Activated CD8-positive, alpha-beta T cell treated with anti-CD3 and anti-CD28 coated beads for 36 hours (primary cell): ENCODE data around the gene QRICH2. TPM values are rescaled to one million over a fixed set of nuclear protein-coding genes. Genes with fewer than 3 reads are reported as not detected.
"Not testable (repeated sequence)": the region's sequence is repeated elsewhere in the genome, so short reads cannot be mapped to it uniquely, and the experiment has no call there.

ENCODE experiments used
- ATAC-seq: fragments of 200-7000 bp; cut with Tn5 transposase; one replicate; pipeline ENCODE4 v1.10.0; 2021; ENCODE audit warnings: mild to moderate bottlenecking, moderate library complexity
- CTCF ChIA-PET: fragments of 350-600 bp; sonication (Branson Sonifier 250); formaldehyde crosslinking; loops from one replicate; lab custom pipeline; 2021; ENCODE audit warnings: antibody characterized with exemption; lab: Charles Lee
- POLR2A ChIA-PET: fragments of 350-600 bp; sonication (Branson Sonifier 250); formaldehyde crosslinking; loops from one replicate; lab custom pipeline; 2021; ENCODE audit warnings: antibody characterized with exemption; lab: Charles Lee
- DNase-seq: peaks from one replicate; pipeline ENCODE4 v3.0.0-alpha.2; 2020
- H3K27ac Mint-ChIP-seq: one replicate; pipeline ENCODE4 v1.8.0; 2021; ENCODE audit warnings: mild to moderate bottlenecking, mixed read lengths
- H3K27me3 Mint-ChIP-seq: one replicate; pipeline ENCODE4 v1.8.0; 2021; ENCODE audit warnings: mixed read lengths
- H3K36me3 Mint-ChIP-seq: one replicate; pipeline ENCODE4 v1.8.0; 2021; ENCODE audit warnings: low read depth, mixed read lengths
- H3K4me1 Mint-ChIP-seq: one replicate; pipeline ENCODE4 v1.8.0; 2021; ENCODE audit warnings: low read depth, mixed read lengths
- H3K4me3 Mint-ChIP-seq: one replicate; pipeline ENCODE4 v1.8.0; 2021; ENCODE audit warnings: mild to moderate bottlenecking, moderate library complexity, mixed read lengths
- H3K9me3 Mint-ChIP-seq: one replicate; pipeline ENCODE4 v1.8.0; 2021; ENCODE audit warnings: mixed read lengths
- intact Hi-C: fragments of 100-400 bp; cut with micrococcal nuclease; formaldehyde crosslinking; loops from one replicate; pipeline ENCODE4 v1.10.0; 2022
- total RNA-seq, 2 experiments: library from RNA; stranded (reverse); gene quantifications; one replicate each; pipeline ENCODE4 v1.2.3, GENCODE V29; 2021
- TF ChIP-seq, protein P1 (sequence below): fragments of 200-600 bp; IDR thresholded peaks from one replicate; pipeline ENCODE4 v1.8.0; 2022; ENCODE audit warnings: antibody characterized with exemption, mild to moderate bottlenecking

Gene QRICH2
- total RNA-seq, 2 experiments from 2014 or later, result 0.49 to 0.52 TPM

DNA sequence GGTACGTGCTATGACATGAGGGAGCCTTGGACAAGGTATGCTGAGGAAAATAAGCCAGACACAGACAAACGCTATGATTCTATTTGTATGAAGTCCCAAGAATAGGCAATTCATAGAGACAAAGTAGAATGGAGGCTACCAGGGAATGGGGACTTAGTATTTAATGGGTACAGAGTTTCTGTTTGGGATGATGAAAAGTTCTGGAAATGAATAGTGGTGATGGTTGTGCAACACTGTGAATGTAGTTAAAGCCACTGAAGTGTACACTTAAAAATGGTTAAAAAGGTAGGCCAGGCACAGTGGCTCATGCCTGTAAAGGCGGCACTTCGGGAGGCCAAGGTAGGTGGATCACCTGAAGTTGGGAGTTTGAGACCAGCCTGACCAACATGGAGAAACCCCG lies 42.4 kb upstream of the QRICH2 start:
- ATAC-seq, result no peak
- no peaks in the 10 kb centered on the region for H3K27me3 Mint-ChIP-seq
- no peak for DNase-seq
- intact Hi-C loops, result no loop called here
- POLR2A ChIA-PET, result no interaction called here
- H3K36me3 Mint-ChIP-seq, result peaks cover 11% of the 10 kb centered on the region
- TF ChIP-seq, protein P1, sequence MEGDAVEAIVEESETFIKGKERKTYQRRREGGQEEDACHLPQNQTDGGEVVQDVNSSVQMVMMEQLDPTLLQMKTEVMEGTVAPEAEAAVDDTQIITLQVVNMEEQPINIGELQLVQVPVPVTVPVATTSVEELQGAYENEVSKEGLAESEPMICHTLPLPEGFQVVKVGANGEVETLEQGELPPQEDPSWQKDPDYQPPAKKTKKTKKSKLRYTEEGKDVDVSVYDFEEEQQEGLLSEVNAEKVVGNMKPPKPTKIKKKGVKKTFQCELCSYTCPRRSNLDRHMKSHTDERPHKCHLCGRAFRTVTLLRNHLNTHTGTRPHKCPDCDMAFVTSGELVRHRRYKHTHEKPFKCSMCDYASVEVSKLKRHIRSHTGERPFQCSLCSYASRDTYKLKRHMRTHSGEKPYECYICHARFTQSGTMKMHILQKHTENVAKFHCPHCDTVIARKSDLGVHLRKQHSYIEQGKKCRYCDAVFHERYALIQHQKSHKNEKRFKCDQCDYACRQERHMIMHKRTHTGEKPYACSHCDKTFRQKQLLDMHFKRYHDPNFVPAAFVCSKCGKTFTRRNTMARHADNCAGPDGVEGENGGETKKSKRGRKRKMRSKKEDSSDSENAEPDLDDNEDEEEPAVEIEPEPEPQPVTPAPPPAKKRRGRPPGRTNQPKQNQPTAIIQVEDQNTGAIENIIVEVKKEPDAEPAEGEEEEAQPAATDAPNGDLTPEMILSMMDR, result no peak
- CTCF ChIA-PET, result interaction anchor here (1.0 kb wide), 1 partner anchor 34 kb away, joined by 5 read pairs; the partner anchor contains the start of gene SPHK1
- H3K4me3 Mint-ChIP-seq, result no peak overlapping the region
- H3K27ac Mint-ChIP-seq, result no peak overlapping the region
- H3K9me3 Mint-ChIP-seq, result no peaks in the 10 kb centered on the region
- peaks cover 16% of the 10 kb centered on the region for H3K4me1 Mint-ChIP-seq

DNA sequence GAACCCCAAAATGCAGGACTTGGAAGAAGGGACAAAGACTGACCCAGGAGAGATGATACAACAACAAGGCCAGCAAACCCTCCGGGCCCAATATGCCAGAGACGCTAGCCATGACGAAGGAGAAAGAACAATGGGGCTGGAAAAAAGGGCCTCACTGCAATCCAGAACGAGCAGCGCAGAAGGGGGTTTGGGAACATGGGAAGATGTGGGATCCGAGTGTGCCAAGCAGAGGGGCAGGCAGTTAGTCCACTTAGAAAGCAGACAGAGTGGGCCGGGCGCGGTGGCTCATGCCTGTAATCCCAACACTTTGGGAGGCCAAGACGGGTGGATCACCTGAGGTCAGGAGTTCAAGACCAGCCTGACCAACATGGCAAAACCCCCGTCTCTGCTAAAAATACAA lies 38.9 kb upstream of the QRICH2 start:
- H3K27me3 Mint-ChIP-seq, ATAC-seq, H3K9me3 Mint-ChIP-seq, H3K4me1 Mint-ChIP-seq, H3K27ac Mint-ChIP-seq, H3K4me3 Mint-ChIP-seq, intact Hi-C loops, DNase-seq, POLR2A ChIA-PET: not testable (repeated sequence)
- peaks cover 15% of the 10 kb centered on the region for H3K36me3 Mint-ChIP-seq
- CTCF ChIA-PET, result interaction anchor here (1.5 kb wide), 1 partner anchor 62 kb away, joined by 4 read pairs; no protein-coding TSS in a partner anchor

DNA sequence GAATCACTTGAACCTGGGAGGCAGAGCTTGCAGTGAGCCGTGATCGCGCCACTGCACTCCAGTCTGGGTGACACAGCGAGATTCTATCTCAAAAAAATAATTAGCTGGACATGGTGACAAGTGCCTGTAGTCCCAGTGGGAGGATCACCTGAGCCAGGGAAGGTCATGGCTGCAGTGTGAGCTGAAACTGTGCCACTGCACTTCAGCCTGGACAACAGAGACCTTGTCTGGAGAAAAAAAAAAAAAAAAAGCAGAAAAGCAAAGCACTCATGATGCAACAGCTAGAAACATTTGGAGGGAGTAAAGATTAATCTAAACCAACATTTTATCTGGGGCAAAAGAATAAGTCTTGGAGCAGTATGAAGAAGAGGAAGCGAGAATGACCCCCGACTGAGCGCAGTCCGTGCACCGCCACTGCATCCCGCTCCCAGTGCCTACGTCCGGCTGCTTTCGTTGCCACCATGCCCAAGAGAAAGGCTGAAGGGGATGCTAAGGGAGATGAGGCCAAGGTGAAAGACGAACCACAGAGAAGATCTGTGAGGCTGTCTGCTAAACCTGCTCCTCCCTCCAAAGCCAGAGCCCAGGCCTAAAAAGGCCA lies 37.4 kb upstream of the QRICH2 start:
- TF ChIP-seq, protein P1, result no peak
- DNase-seq, result no peak
- intact Hi-C loops, result no loop called here
- Mint-ChIP-seq H3K27ac (no peak overlapping the region), H3K36me3 (peaks cover 22% of the 10 kb centered on the region), H3K4me1 (no peaks in the 10 kb centered on the region), H3K9me3 (no peaks in the 10 kb centered on the region), H3K4me3 (no peak overlapping the region), H3K27me3 (no peaks in the 10 kb centered on the region)
- no peak for ATAC-seq
- ChIA-PET POLR2A (no interaction called here), CTCF (interaction anchor here (1.3 to 1.5 kb wide), 2 partner anchors 52 to 63 kb away, joined by 4 read pairs; no protein-coding TSS in a partner anchor)

DNA sequence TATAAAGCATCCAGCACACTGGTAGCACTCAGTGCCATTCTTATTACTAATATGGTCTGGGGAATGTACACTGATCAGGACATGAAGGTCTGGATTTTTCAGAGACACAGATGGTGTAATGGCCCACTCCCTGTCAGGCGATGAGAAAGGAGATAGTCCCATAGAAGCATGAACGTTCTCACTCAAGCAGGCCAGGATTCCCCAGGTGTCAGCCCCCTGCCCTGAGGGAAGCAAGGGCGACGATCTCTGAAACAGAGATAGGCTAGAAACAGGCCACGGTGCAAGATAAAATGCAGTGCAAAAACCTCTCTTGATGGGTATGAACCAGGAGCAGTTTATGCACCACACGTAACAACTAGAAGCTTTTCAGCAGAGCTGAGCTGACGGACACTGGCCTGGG lies 35.0 kb upstream of the QRICH2 start:
- no peaks in the 10 kb centered on the region for H3K9me3 Mint-ChIP-seq
- DNase-seq, result no peak
- ChIA-PET CTCF (no interaction called here), POLR2A (interaction anchor here (0.6 kb wide), 1 partner anchor 110 kb away, joined by 3 read pairs; the partner anchor contains the start of gene UBE2O)
- H3K4me3 Mint-ChIP-seq, result no peak overlapping the region
- TF ChIP-seq, protein P1, result no peak
- no peak overlapping the region for H3K27ac Mint-ChIP-seq
- ATAC-seq, result no peak
- no peaks in the 10 kb centered on the region for H3K27me3 Mint-ChIP-seq
- no peaks in the 10 kb centered on the region for H3K4me1 Mint-ChIP-seq
- peaks cover 25% of the 10 kb centered on the region for H3K36me3 Mint-ChIP-seq
- intact Hi-C loops, result no loop called here

DNA sequence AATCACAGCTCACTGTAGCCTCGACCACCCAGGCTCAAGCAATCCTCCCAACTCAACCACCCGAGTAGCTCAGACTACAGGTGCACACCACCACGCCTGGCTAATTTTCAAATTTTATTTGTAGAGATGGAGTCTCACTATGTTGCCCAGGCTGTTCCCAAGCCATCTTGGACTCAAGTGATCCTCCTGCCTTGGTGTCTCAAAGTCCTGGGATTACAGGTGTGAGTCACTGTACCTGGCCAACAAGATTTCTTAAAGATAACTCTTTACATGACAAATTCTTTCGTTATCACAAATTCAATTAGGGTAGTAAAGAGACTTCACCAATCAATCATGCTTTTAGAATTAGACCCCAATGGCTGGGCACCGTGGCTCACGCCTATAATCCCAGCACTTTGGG lies 33.2 kb upstream of the QRICH2 start:
- intact Hi-C loops, result no loop called here
- H3K36me3 Mint-ChIP-seq, result peaks cover 18% of the 10 kb centered on the region
- peaks cover 3% of the 10 kb centered on the region for H3K4me1 Mint-ChIP-seq
- DNase-seq, result no peak
- H3K9me3 Mint-ChIP-seq, result no peaks in the 10 kb centered on the region
- ATAC-seq, result no peak
- no peak overlapping the region for H3K27ac Mint-ChIP-seq
- no peak overlapping the region for H3K4me3 Mint-ChIP-seq
- TF ChIP-seq, protein P1, result no peak
- ChIA-PET CTCF (no interaction called here), POLR2A (no interaction called here)
- no peaks in the 10 kb centered on the region for H3K27me3 Mint-ChIP-seq
